Nephron progenitor cell (in vitro differentiated cells): ENCODE measurements around the gene ST6GALNAC3.

Experiments used
- DNase-seq: peaks from one replicate; pipeline ENCODE4 v3.0.0; 2021
- H3K27ac Mint-ChIP-seq: 2 replicates; pipeline ENCODE4 v1.8.0; 2021; ENCODE audit warnings: mild to moderate bottlenecking, moderate library complexity, mixed read lengths
- H3K27me3 Mint-ChIP-seq: 2 replicates; pipeline ENCODE4 v1.8.0; 2021; ENCODE audit warnings: mild to moderate bottlenecking, low read depth, mixed read lengths; ENCODE audit not compliant: poor library complexity
- H3K36me3 Mint-ChIP-seq: 2 replicates; pipeline ENCODE4 v1.8.0; 2021; ENCODE audit warnings: low read depth, mixed read lengths
- H3K4me1 Mint-ChIP-seq: 2 replicates; pipeline ENCODE4 v1.8.0; 2021; ENCODE audit warnings: mixed read lengths
- H3K4me3 Mint-ChIP-seq: 2 replicates; pipeline ENCODE4 v1.8.0; 2021; ENCODE audit warnings: mild to moderate bottlenecking, moderate library complexity, mixed read lengths
- H3K9me3 Mint-ChIP-seq: 2 replicates; pipeline ENCODE4 v1.8.0; 2021; ENCODE audit warnings: mild to moderate bottlenecking, moderate library complexity, mixed read lengths
- CTCF ChIP-seq: fragments of 200-600 bp; sonication (generic); IDR thresholded peaks from 2 replicates; pipeline ENCODE4 v1.5.0; 2021; ENCODE audit warnings: antibody characterized with exemption

ST6GALNAC3 gene

GRCh38 chr1:76500116-76500515, 425.6 kb downstream of the ST6GALNAC3 start:
- peaks cover 32% of the 10 kb centered on the region for H3K4me1 Mint-ChIP-seq
- DNase-seq: no peak

GRCh38 chr1:76501136-76501535, 426.6 kb downstream of the ST6GALNAC3 start:
- H3K36me3 Mint-ChIP-seq: no peaks in the 10 kb centered on the region
- peak overlapping the region; percentile 87 for H3K27ac Mint-ChIP-seq
- H3K9me3 Mint-ChIP-seq: no peaks in the 10 kb centered on the region
- H3K27me3 Mint-ChIP-seq: no peaks in the 10 kb centered on the region
- DNase-seq: no peak
- H3K4me1 Mint-ChIP-seq: peaks cover 32% of the 10 kb centered on the region
- no peak overlapping the region for H3K4me3 Mint-ChIP-seq
- TF ChIP-seq CTCF: no peak

More at GRCh38 chr1:76500116-76500515, 425.6 kb downstream of the ST6GALNAC3 start:
- H3K36me3 Mint-ChIP-seq: no peaks in the 10 kb centered on the region
- no peak overlapping the region for H3K4me3 Mint-ChIP-seq
- H3K9me3 Mint-ChIP-seq: no peaks in the 10 kb centered on the region
- TF ChIP-seq CTCF: no peak
- H3K27me3 Mint-ChIP-seq: no peaks in the 10 kb centered on the region
- no peak overlapping the region for H3K27ac Mint-ChIP-seq

GRCh38 chr1:76501586-76502219, 427.2 kb downstream of the ST6GALNAC3 start:
- no peak for TF ChIP-seq CTCF
- Mint-ChIP-seq H3K4me3 (no peak overlapping the region), H3K27ac (peak overlapping the region; percentile 89), H3K27me3 (no peaks in the 10 kb centered on the region), H3K9me3 (no peaks in the 10 kb centered on the region), H3K4me1 (peaks cover 32% of the 10 kb centered on the region), H3K36me3 (no peaks in the 10 kb centered on the region)
- DNase-seq: no peak

- no peaks in the 10 kb centered on the region for H3K36me3 Mint-ChIP-seq
- no peak overlapping the region for H3K4me3 Mint-ChIP-seq
- H3K9me3 Mint-ChIP-seq: no peaks in the 10 kb centered on the region
- no peak for TF ChIP-seq CTCF
- H3K4me1 Mint-ChIP-seq: peaks cover 32% of the 10 kb centered on the region
- peaks cover 4% of the 10 kb centered on the region for H3K27me3 Mint-ChIP-seq
- DNase-seq: no peak
- H3K27ac Mint-ChIP-seq: no peak overlapping the region
Observed at GRCh38 chr1:76503100-76503499, 428.6 kb downstream of the ST6GALNAC3 start.

GRCh38 chr1:76503736-76504135, 429.2 kb downstream of the ST6GALNAC3 start:
- H3K9me3 Mint-ChIP-seq: no peaks in the 10 kb centered on the region
- TF ChIP-seq CTCF: no peak
- no peak overlapping the region for H3K27ac Mint-ChIP-seq
- H3K27me3 Mint-ChIP-seq: peaks cover 4% of the 10 kb centered on the region
- no peaks in the 10 kb centered on the region for H3K36me3 Mint-ChIP-seq
- peaks cover 32% of the 10 kb centered on the region for H3K4me1 Mint-ChIP-seq
- no peak for DNase-seq
- no peak overlapping the region for H3K4me3 Mint-ChIP-seq

GRCh38 chr1:76507376-76507775, 432.8 kb downstream of the ST6GALNAC3 start:
- H3K4me3 Mint-ChIP-seq: no peak overlapping the region
- peaks cover 4% of the 10 kb centered on the region for H3K27me3 Mint-ChIP-seq
- peaks cover 31% of the 10 kb centered on the region for H3K4me1 Mint-ChIP-seq
- H3K36me3 Mint-ChIP-seq: no peaks in the 10 kb centered on the region
- no peak for TF ChIP-seq CTCF
- H3K27ac Mint-ChIP-seq: no peak overlapping the region
- no peaks in the 10 kb centered on the region for H3K9me3 Mint-ChIP-seq
- no peak for DNase-seq
